HG03457 (cell line): Measurements from ENCODE around the gene EPB41.
"Not testable (repeated sequence)": the region's sequence is repeated elsewhere in the genome, so short reads cannot be mapped to it uniquely, and the experiment has no call there.

Source experiments
- ATAC-seq: cut with Tn5 transposase; IDR thresholded peaks from one replicate; pipeline ENCODE4 v1.9.1; 2021; ENCODE audit warnings: moderate number of reproducible peaks; ENCODE audit not compliant: unreplicated experiment

EPB41 gene

DNA sequence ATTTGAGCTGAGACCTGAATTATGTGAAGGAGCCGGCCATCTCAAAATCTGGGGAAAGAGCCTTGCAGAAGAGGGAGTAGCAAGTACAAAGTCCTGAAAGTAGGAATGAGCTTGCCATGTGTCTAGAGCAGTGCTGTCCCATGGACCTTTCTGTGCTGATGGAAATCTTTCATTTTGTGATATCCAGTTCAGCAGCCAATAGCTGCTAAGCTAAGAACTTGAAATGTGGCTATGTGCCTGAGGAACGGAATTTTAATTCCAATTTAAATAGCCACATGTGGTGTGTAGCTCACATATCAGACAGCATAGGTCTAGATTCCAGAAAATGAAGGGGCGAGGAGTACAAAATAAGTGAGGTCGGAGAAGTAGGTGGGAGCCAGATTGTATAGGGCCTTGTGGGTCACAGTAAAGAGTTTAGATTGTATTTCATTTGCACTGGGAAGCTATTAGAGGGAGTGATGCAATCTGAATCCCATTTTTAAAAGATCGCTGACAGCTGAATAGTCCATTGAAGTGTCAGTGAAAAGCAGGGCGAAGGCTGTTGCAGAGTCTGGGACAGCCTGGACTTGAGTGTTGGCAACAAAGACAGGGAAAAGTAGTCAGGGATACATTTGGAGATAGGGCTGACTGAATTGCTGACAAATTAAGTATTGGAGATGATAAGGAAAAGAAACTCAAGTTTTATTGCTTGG lies 129.1 kb downstream of the EPB41 start:
- ATAC-seq, result no peak

DNA sequence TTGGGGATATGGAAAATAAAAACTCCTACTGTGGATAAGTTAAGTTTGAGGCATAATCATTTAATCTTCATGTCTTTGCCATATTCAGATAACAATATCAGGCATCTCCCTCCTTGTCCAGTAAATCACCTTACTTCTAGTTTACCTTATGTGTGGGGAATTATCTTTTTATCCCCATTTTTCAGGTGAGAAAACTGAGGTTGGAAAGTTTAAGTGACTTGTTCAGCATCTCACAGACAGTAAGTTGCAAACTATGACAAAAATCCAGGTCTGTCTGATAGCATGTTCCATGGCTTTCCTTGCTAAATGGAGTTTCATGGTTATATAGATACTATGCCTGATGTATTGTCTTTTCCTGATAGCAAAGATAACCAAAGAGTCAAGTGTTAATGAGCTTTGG lies 129.6 kb downstream of the EPB41 start:
- ATAC-seq, result no peak

DNA sequence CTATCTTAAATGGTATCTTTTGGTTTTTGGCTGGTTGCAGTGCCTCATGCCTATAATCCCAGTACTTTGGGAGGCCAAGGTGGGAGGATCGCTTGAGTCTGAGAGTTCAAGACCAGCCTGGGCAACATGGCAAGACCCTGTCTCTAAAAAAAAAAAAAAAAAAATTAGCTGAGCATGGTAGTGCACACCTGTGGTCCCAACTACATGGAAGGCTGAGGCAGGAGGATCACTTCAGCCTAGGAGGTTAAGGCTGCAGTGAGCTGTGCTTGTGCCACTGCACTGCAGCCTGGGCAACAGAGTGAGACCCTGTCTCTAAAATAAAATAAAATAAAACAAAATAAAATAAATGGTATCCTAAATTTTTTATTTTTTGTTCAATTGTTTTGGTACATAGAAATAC lies 131.3 kb downstream of the EPB41 start:
- not testable (repeated sequence) for ATAC-seq

DNA sequence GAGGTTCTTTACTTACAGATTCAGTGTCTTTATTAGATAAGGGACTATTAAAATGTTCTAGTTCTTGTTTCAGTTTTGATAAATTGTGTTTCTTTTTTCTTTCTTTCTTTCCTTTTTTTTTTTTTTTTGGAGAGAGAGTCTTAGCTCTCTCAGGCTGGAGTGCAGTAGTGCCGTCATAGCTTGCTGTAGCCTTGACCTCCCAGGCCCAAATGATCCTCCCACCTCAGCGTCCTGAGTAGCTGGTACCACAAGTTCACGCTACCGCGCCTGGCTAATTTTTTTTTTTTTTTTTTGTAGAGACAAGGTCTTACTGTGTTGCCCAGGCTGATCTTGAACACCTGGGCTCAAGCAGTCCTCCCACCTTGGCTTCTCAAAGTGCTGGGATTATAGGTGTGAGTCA lies 132.8 kb downstream of the EPB41 start:
- ATAC-seq, result no peak

DNA sequence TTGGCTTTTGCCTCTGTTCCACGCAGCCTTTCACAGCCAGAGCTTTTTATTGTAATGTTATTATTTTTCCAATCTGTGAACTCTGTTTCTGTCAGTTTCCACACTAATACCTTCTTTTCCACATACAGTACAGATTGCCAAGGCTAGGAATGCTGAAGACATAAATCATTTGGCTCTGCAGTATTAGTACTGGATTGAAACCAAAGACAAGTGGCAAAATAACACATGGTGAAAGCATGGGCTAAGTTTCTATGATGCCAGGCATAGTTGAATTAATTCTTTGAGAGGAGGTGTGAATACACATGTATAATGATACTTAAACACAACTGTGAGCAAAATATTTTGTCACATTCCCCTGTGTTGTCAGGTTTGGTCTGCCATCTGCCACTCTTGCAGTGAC lies 135.8 kb downstream of the EPB41 start:
- ATAC-seq, result no peak

DNA sequence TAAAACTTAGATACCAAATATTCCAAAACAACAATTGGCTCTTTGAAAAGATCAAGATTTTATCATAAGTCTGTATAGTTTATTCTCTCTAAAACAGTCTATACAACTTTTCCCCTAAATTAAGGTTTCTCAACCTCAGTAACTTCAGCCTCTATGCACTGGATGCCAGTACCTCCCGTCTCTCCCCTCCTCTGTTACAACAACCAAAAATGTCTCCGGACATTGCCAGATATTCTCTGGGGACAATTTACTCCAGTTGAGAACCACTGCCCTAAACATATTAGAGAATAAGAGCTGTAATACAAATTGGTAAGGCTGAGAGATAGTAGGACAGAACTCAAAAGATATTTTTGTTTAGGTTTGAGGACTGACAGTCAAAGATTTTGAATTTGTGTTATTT lies 137.7 kb downstream of the EPB41 start:
- ATAC-seq, result no peak

DNA sequence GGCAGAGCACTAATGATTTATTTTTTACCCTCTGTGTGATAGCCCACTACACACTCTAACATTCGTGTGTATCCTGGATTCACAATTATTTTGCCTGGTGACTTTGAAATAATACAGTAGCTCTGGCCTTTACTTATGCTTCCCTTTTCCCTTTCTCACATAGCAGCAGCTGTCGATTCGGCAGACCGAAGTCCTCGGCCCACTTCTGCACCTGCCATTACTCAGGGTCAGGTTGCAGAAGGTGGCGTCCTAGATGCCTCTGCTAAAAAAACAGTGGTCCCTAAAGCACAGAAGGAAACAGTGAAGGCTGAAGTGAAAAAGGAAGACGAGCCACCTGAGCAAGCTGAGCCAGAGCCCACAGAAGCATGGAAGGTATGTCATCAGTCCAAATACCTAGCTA lies 138.6 kb downstream of the EPB41 start:
- no peak for ATAC-seq

- ATAC-seq, result no peak
Observed at GRCh38 chr1:29055160-29055559, 140.8 kb downstream of the EPB41 start.

GRCh38 chr1:29056256-29056655 lies 141.9 kb downstream of the EPB41 start:
- no peak for ATAC-seq

DNA sequence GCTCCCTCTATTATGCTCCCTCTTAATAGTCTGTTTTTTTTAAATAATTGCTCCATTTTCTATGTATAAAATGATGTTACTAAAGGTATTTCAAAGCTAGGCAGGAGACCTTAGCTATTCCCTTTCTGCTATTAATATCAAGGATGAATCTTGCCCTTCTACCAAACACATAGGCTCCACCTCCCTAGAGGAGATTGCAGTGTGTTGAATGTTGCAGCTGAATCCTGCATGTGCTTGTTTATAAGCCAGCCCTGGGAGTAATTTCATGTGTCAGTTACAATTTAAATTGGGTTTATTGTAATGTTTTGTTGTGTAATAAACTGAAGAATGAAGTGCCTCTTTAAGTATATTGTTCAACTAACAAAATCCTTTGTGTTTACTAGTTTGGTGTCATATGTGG lies 143.3 kb downstream of the EPB41 start:
- no peak for ATAC-seq

- no peak for ATAC-seq
Observed at GRCh38 chr1:29062157-29062942, 148.0 kb downstream of the EPB41 start.

DNA sequence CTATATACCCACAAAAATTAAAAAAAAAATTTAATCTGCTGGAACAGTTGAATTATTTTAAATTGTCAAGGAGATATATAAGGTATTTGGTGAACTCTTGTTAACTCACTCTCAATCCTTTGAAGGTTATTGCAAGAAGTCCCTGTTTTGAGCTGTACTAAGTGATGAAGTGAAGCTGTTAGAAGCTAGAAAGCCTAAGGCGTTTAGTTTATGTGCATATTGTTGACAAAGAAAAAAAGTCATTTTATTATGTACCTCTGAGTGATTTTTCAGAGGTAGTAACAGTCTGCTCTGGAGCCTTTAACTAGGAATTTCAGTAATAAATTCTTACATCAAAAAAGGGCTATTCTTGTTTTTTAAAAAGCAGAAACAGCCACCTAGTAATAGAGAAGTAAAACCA lies 149.7 kb downstream of the EPB41 start:
- no peak for ATAC-seq

- ATAC-seq, result no peak
Observed at GRCh38 chr1:29077155-29077554, 162.8 kb downstream of the EPB41 start.

DNA sequence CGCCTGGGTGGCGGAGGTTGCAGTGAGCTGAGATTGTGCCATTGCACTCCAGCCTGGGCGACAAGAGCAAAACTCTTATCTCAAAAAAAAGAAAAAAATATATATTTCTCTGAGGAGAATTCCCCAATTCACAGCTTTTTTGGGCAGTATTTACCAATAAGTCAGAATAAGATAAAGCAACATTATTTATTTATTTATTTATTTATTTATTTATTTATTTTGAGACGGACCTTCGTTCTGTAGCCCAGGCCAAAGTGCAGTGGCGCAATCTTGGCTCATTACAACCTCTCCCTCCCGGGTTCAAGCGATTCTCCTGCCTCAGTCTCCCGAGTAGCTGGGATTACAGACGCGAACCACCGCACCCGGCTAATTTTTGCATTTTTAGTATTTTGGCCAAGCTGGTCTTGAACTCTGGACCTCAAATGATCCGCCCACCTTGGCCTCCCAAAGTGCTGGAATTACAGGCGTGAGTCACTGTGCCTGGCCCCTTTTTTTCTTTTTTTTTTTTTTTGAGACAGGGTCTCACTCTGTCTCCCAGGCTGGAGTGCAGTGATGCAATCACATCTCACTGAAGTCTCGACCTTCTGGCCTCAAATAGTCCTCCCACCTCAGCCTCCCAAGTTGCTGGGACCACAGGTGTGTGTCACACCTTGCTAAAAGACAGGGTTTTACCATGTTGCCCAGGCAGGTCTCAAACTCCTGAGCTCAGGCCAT lies 165.7 kb downstream of the EPB41 start:
- ATAC-seq, result not testable (repeated sequence)

DNA sequence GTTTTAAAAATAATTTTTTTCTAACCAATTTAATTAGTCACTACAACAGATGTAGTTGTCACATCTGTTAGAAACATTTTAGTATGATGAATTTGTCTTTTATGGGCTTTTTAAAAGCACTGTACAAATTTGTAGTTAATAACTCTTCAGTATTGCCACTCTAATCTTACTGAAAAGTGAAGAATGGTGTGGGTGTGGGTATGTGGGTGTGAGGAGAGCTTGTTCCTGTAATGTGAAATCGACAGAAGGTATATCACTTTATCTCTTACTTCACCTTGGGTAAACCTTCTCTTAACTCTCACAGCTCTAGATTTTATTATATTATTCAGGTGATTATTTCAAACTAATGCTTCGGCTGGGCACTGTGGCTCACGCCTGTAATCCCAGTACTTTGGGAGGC lies 166.8 kb downstream of the EPB41 start:
- no peak for ATAC-seq

DNA sequence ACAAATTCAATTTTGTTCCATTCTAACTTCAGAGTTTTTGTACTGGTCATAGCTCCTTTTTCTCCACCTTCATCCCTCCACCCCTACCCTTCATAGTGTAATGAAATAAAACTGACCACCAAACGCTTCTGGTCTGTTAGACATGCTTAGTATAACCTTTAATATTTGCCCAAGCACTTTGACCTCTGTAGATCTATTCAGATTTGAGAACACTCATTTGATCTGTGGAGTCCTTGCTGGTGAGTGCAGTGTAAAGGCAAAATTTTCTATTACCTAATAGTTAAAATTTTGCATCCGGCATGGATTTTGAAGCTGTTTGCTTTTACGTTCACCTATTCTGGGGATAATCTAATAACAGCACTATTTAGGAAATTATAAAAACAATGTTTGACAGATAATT lies 168.2 kb downstream of the EPB41 start:
- no peak for ATAC-seq

- no peak for ATAC-seq
Observed at GRCh38 chr1:29083317-29084195, 169.2 kb downstream of the EPB41 start.

- ATAC-seq, result no peak
Observed at GRCh38 chr1:29084196-29084521, 169.8 kb downstream of the EPB41 start.

GRCh38 chr1:29090937-29091618 lies 176.7 kb downstream of the EPB41 start:
- ATAC-seq, result no peak

GRCh38 chr1:29092704-29093103 lies 178.3 kb downstream of the EPB41 start:
- not testable (repeated sequence) for ATAC-seq

GRCh38 chr1:29094433-29094832 lies 180.1 kb downstream of the EPB41 start:
- no peak for ATAC-seq
